Osteoblast (primary cell): Measurements from ENCODE around the gene MT4. TPM values are rescaled to one million over a fixed set of nuclear protein-coding genes. Genes with fewer than 3 reads are reported as not detected.

ENCODE experiments used
- DNase-seq: peaks from one replicate; pipeline ENCODE4 v3.0.0; 2011; ENCODE audit warnings: low spot score, mixed read lengths; ENCODE audit not compliant: insufficient read length; ENCODE audit errors: missing footprints
- H2AFZ ChIP-seq: 2 replicates; pipeline ENCODE4 v1.6.0; 2011; ENCODE audit warnings: mild to moderate bottlenecking, low read length
- H3K27ac ChIP-seq: 2 replicates; pipeline ENCODE4 v1.5.1; 2011; ENCODE audit warnings: mild to moderate bottlenecking, low read depth, low read length, moderate library complexity
- H3K27me3 ChIP-seq: 2 replicates; pipeline ENCODE4 v1.6.0; 2012; ENCODE audit warnings: mild to moderate bottlenecking, control low read depth, inconsistent platforms, low read length, moderate library complexity; ENCODE audit not compliant: insufficient read depth
- H3K36me3 ChIP-seq: 2 replicates; pipeline ENCODE4 v1.5.1; 2011; ENCODE audit warnings: mild to moderate bottlenecking, low read length, control low read depth, moderate library complexity; ENCODE audit not compliant: insufficient read depth
- H3K4me1 ChIP-seq: 2 replicates; pipeline ENCODE4 v1.5.1; 2011; ENCODE audit warnings: mild to moderate bottlenecking, low read length, control low read depth, moderate library complexity; ENCODE audit not compliant: insufficient read depth
- H3K4me2 ChIP-seq: 2 replicates; pipeline ENCODE4 v1.6.0; 2011; ENCODE audit warnings: mild to moderate bottlenecking, low read length; ENCODE audit not compliant: insufficient read depth
- H3K4me3 ChIP-seq: fragments of 200-600 bp; sonication (generic); 3 replicates; pipeline ENCODE4 v1.5.1; 2012; ENCODE audit warnings: mild to moderate bottlenecking, low read length, inconsistent platforms; ENCODE audit not compliant: insufficient read depth
- H3K79me2 ChIP-seq: 2 replicates; pipeline ENCODE4 v1.6.0; 2012; ENCODE audit warnings: mild to moderate bottlenecking, low read length, control low read depth, inconsistent platforms; ENCODE audit not compliant: insufficient read depth
- H3K9me3 ChIP-seq: 2 replicates; pipeline ENCODE4 v1.5.1; 2011; ENCODE audit warnings: low read depth, low read length, control low read depth
- H4K20me1 ChIP-seq: 2 replicates; pipeline ENCODE4 v1.6.0; 2012; ENCODE audit warnings: mild to moderate bottlenecking, low read length, control low read depth; ENCODE audit not compliant: insufficient read depth
- CTCF ChIP-seq: IDR thresholded peaks from 2 replicates; pipeline ENCODE4 v1.5.1; 2011; ENCODE audit warnings: mild to moderate bottlenecking, low read depth, low read length, moderate library complexity; ENCODE audit errors: extremely low read depth
- total RNA-seq: library from RNA; depleted of rRNA; stranded (reverse); fragments of >200 nt; gene quantifications from 2 replicates; pipeline ENCODE4 v1.2.3, GENCODE V29; 2012

The MT4 gene
- total RNA-seq, 1 donor = not detected

- Histone ChIP-seq H3K4me1 (peaks cover 31% of the 10 kb centered on the region), H3K9me3 (no peaks in the 10 kb centered on the region), H3K79me2 (no peaks in the 10 kb centered on the region), H3K4me3 (peak overlapping the region; percentile 69), H4K20me1 (no peaks in the 10 kb centered on the region), H3K4me2 (peak overlapping the region; percentile 89), H3K27ac (peak overlapping the region; percentile 56), H3K27me3 (no peaks in the 10 kb centered on the region), H3K36me3 (no peaks in the 10 kb centered on the region), H2AFZ (peak overlapping the region; percentile 96)
- no peak for TF ChIP-seq CTCF
- DNase-seq = peak; percentile 88
Measured at GRCh38 chr16:56617212-56618085, 52.6 kb downstream of the MT4 start.

GRCh38 chr16:56618138-56618537 lies 53.3 kb downstream of the MT4 start:
- DNase-seq = no peak
- Histone ChIP-seq H3K4me1 (peaks cover 27% of the 10 kb centered on the region), H4K20me1 (no peaks in the 10 kb centered on the region), H3K9me3 (no peaks in the 10 kb centered on the region), H3K36me3 (no peaks in the 10 kb centered on the region), H3K27me3 (no peaks in the 10 kb centered on the region), H2AFZ (no peak overlapping the region), H3K4me2 (peak overlapping the region; percentile 89), H3K27ac (no peak overlapping the region), H3K4me3 (no peak overlapping the region), H3K79me2 (no peaks in the 10 kb centered on the region)
- TF ChIP-seq CTCF = no peak

Other genes with a start within 250 kb of the MT4 start
- 279 and 339 TPM in 2 replicates for gene AMFR, start 139.5 kb upstream of the MT4 start, total RNA-seq
- gene NUDT21, start 113.7 kb upstream of the MT4 start, total RNA-seq = 58.6 and 64.5 TPM in 2 replicates
- 39.2 and 47.4 TPM in 2 replicates for gene OGFOD1, start 113.5 kb upstream of the MT4 start, total RNA-seq
- gene BBS2, start 45.0 kb upstream of the MT4 start, total RNA-seq = 62.2 and 77.5 TPM in 2 replicates
- gene MT3, start 24.5 kb downstream of the MT4 start, total RNA-seq = not detected in 2 replicates
- gene MT2A, start 43.5 kb downstream of the MT4 start, total RNA-seq = 33.7 and 43.9 TPM in 2 replicates
- gene MT1E, start 60.7 kb downstream of the MT4 start, total RNA-seq = 105 and 119 TPM in 2 replicates
- 8.5 and 8.7 TPM in 2 replicates for gene MT1M, start 67.6 kb downstream of the MT4 start, total RNA-seq
- 0.59 TPM in 1 of 2 replicates, not detected in the other for gene MT1A, start 73.6 kb downstream of the MT4 start, total RNA-seq
- not detected in 2 replicates for gene MT1B, start 86.8 kb downstream of the MT4 start, total RNA-seq
- gene MT1F, start 92.9 kb downstream of the MT4 start, total RNA-seq = 2.1 and 3.3 TPM in 2 replicates
- not detected in 2 replicates for gene MT1G, start 103.0 kb downstream of the MT4 start, total RNA-seq
- gene MT1H, start 104.7 kb downstream of the MT4 start, total RNA-seq = not detected in 2 replicates
- gene MT1X, start 117.4 kb downstream of the MT4 start, total RNA-seq = 81.4 and 86.0 TPM in 2 replicates
- 36.8 and 40.5 TPM in 2 replicates for gene NUP93, start 165.1 kb downstream of the MT4 start, total RNA-seq